ENCODE data around the gene TCFL5.
"Not testable (repeated sequence)": the region's sequence is repeated elsewhere in the genome, so short reads cannot be mapped to it uniquely, and the experiment has no call there.

The TCFL5 gene

GRCh38 chr20:62852841-62853240, 8.8 kb downstream of the TCFL5 start:
- no peak for DNase-seq

- no peak for DNase-seq
These were observed 9.4 kb downstream of the TCFL5 start for GRCh38 chr20:62852196-62852595.

- DNase-seq = no peak
These were observed 11.2 kb downstream of the TCFL5 start for GRCh38 chr20:62850333-62850974.

GRCh38 chr20:62849431-62849830, 12.2 kb downstream of the TCFL5 start:
- no peak for DNase-seq

- DNase-seq = not testable (repeated sequence)
These were observed 12.7 kb downstream of the TCFL5 start for GRCh38 chr20:62848917-62849316.

- no peak for DNase-seq
These were observed 15.3 kb downstream of the TCFL5 start for GRCh38 chr20:62846166-62846890.

- no peak for DNase-seq
These were observed 16.0 kb downstream of the TCFL5 start for GRCh38 chr20:62845416-62846160.

GRCh38 chr20:62844182-62844581, 17.4 kb downstream of the TCFL5 start:
- DNase-seq = no peak

- DNase-seq = no peak
These were observed 18.0 kb downstream of the TCFL5 start for GRCh38 chr20:62843656-62844055.

- DNase-seq = no peak
These were observed 19.9 kb downstream of the TCFL5 start for GRCh38 chr20:62841705-62842212.

- DNase-seq = no peak
These were observed 21.1 kb downstream of the TCFL5 start for GRCh38 chr20:62840244-62841197.

GRCh38 chr20:62839816-62840215, 21.8 kb downstream of the TCFL5 start:
- DNase-seq = no peak

GRCh38 chr20:62839261-62839660, 22.4 kb downstream of the TCFL5 start:
- no peak for DNase-seq

- peak; percentile 45 for DNase-seq
These were observed 23.3 kb downstream of the TCFL5 start for GRCh38 chr20:62838128-62838891.

- DNase-seq = no peak
These were observed 23.9 kb downstream of the TCFL5 start for GRCh38 chr20:62837790-62838127.

- no peak for DNase-seq
These were observed 24.6 kb downstream of the TCFL5 start for GRCh38 chr20:62836967-62837490.

GRCh38 chr20:62835931-62836861, 25.4 kb downstream of the TCFL5 start:
- DNase-seq = peak; percentile 49

- no peak for DNase-seq
These were observed 26.5 kb downstream of the TCFL5 start for GRCh38 chr20:62834967-62835730.

- no peak for DNase-seq
These were observed 28.7 kb downstream of the TCFL5 start for GRCh38 chr20:62832951-62833391.

Measured in right forelimb (tissue), 1 donor.